ENCODE data around the gene C19orf25.

GRCh38 chr19:1481224-1481892, 2.3 kb upstream of the C19orf25 start:
- TF ChIP-seq POLR2AphosphoS5 (IDR thresholded peaks at IDR 0.05) (no peak), POLR2A (IDR thresholded peaks at IDR 0.05; ENCODE audit: low read depth) (no peak)
- TF ChIP-seq, protein P1, sequence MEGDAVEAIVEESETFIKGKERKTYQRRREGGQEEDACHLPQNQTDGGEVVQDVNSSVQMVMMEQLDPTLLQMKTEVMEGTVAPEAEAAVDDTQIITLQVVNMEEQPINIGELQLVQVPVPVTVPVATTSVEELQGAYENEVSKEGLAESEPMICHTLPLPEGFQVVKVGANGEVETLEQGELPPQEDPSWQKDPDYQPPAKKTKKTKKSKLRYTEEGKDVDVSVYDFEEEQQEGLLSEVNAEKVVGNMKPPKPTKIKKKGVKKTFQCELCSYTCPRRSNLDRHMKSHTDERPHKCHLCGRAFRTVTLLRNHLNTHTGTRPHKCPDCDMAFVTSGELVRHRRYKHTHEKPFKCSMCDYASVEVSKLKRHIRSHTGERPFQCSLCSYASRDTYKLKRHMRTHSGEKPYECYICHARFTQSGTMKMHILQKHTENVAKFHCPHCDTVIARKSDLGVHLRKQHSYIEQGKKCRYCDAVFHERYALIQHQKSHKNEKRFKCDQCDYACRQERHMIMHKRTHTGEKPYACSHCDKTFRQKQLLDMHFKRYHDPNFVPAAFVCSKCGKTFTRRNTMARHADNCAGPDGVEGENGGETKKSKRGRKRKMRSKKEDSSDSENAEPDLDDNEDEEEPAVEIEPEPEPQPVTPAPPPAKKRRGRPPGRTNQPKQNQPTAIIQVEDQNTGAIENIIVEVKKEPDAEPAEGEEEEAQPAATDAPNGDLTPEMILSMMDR (IDR thresholded peaks at IDR 0.05) = no peak

Measured in esophagus muscularis mucosa (tissue), 3 donors.